Measurements from ENCODE around the gene C1orf216. TPM values are rescaled to one million over a fixed set of nuclear protein-coding genes. Genes with fewer than 3 reads are reported as not detected.

C1orf216 gene
- total and polyA plus RNA-seq, 2 donors (not counting 1 experiment from before 2014, with no cell fraction given), result 2.2 to 5.4 TPM

GRCh38 chr1:35764283-35764682 lies 45.6 kb upstream of the C1orf216 start:
- Histone ChIP-seq H2AFZ (ENCODE audit: insufficient read depth, low read depth, low read length, poor library complexity, severe bottlenecking) (no peak overlapping the region), H3K36me3 (replicated peaks in 1 of 2; ENCODE audit: control extremely low read depth in 1 of 2, control insufficient read depth in 1 of 2, extremely low read depth in 1 of 2, insufficient read depth in 2 of 2, low read length in 1 of 2) (no peaks in the 10 kb centered on the region), H4K20me1 (ENCODE audit: control insufficient read depth, insufficient read depth, low read length, poor library complexity, severe bottlenecking) (no peaks in the 10 kb centered on the region), H3K79me2 (ENCODE audit: control insufficient read depth, insufficient read depth, low read length) (no peaks in the 10 kb centered on the region), H3K9me3 (ENCODE audit: control extremely low read depth in 1 of 3, control insufficient read depth in 2 of 3, insufficient read depth in 1 of 3, low read length in 2 of 3) (no peaks in the 10 kb centered on the region), H3K27ac (ENCODE audit: low read length in 2 of 2) (no peak overlapping the region), H3K9ac (ENCODE audit: low read length) (no peak overlapping the region), H3K4me1 (ENCODE audit: control insufficient read depth in 2 of 2, insufficient read depth in 2 of 2, low read length in 2 of 2) (peaks cover 0 to 9% of the 10 kb centered on the region in 2 donors), H3K27me3 (replicated peaks in 1 of 4; ENCODE audit: control extremely low read depth in 1 of 4, control insufficient read depth in 3 of 4, insufficient read depth in 4 of 4, low read length in 3 of 4) (no peaks in the 10 kb centered on the region), H3K4me3 (ENCODE audit: control extremely low read depth in 1 of 5, extremely low read depth in 1 of 5, insufficient read depth in 1 of 5, low read depth in 2 of 5, low read length in 4 of 5) (no peak overlapping the region), H3K4me2 (replicated peaks; ENCODE audit: low read depth, low read length, poor library complexity, severe bottlenecking) (no peak overlapping the region)
- intact Hi-C loops (cut with micrococcal nuclease), result no loop called here
- WGBS (ENCODE audit: insufficient coverage), result no CpG with 5 or more reads among the region's 3 CpGs
- no peaks in the 10 kb centered on the region for H3K27me3 Mint-ChIP-seq
- ATAC-seq (ENCODE audit: low read depth) (no peak), DNase-seq (no peak)
- H3K27ac Mint-ChIP-seq, result no peak overlapping the region
- CTCF ChIA-PET, result interaction anchor here (1.1 to 1.3 kb wide), 2 partner anchors 9 to 36 kb away, joined by 3 to 7 read pairs; no protein-coding TSS in a partner anchor
- no peak for TF ChIP-seq EZH2 (IDR thresholded peaks at IDR 0.05; ENCODE audit: borderline replicate concordance, insufficient read depth, low read depth, low read length, poor library complexity, severe bottlenecking)
- TF ChIP-seq CTCF (IDR thresholded peaks at IDR 0.05), result no peak
- no peak overlapping the region for H3K4me3 Mint-ChIP-seq
- no peaks in the 10 kb centered on the region for H3K9me3 Mint-ChIP-seq (ENCODE audit: insufficient read depth)
- POLR2A ChIA-PET, result no interaction called here
- peaks cover 4% of the 10 kb centered on the region for H3K4me1 Mint-ChIP-seq

DNA sequence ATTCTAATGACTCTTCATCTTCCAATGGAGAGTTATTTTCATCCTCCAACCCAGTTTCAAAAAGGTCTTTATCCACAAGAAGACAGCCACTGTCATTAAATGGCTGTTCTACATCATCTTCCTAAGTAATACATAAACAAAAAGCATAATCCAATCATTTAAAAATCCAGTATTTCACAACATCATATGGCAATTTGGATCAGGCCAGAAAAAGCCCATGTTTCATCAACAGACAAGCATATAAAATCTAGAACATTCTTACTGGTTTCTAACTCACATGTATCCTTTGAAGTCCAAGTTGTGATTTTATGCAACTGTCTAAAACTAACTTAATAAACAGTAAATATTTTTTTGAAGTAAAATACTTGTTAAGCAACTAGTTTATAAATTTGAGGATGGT lies 44.5 kb upstream of the C1orf216 start:
- H3K27ac ChIP-seq (ENCODE audit: low read length in 2 of 2), result no peak overlapping the region
- no peak for TF ChIP-seq EZH2 (IDR thresholded peaks at IDR 0.05; ENCODE audit: borderline replicate concordance, insufficient read depth, low read depth, low read length, poor library complexity, severe bottlenecking)
- no peak for TF ChIP-seq CTCF (IDR thresholded peaks at IDR 0.05)
- H3K27me3 ChIP-seq (replicated peaks in 1 of 4; ENCODE audit: control extremely low read depth in 1 of 4, control insufficient read depth in 3 of 4, insufficient read depth in 4 of 4, low read length in 3 of 4), result no peaks in the 10 kb centered on the region
- H3K4me3 ChIP-seq (ENCODE audit: control extremely low read depth in 1 of 5, extremely low read depth in 1 of 5, insufficient read depth in 1 of 5, low read depth in 2 of 5, low read length in 4 of 5), result no peak overlapping the region
- intact Hi-C loops (cut with micrococcal nuclease), result no loop called here
- H3K79me2 ChIP-seq (ENCODE audit: control insufficient read depth, insufficient read depth, low read length), result no peaks in the 10 kb centered on the region
- H3K4me1 ChIP-seq (ENCODE audit: control insufficient read depth in 2 of 2, insufficient read depth in 2 of 2, low read length in 2 of 2), result no peaks in the 10 kb centered on the region
- no peaks in the 10 kb centered on the region for H3K36me3 ChIP-seq (replicated peaks in 1 of 2; ENCODE audit: control extremely low read depth in 1 of 2, control insufficient read depth in 1 of 2, extremely low read depth in 1 of 2, insufficient read depth in 2 of 2, low read length in 1 of 2)
- H3K4me3 Mint-ChIP-seq, result no peak overlapping the region
- DNase-seq (no peak), ATAC-seq (ENCODE audit: low read depth) (no peak)
- H2AFZ ChIP-seq (ENCODE audit: insufficient read depth, low read depth, low read length, poor library complexity, severe bottlenecking), result peak overlapping the region; percentile 31
- no peak overlapping the region for H3K27ac Mint-ChIP-seq
- no peaks in the 10 kb centered on the region for H4K20me1 ChIP-seq (ENCODE audit: control insufficient read depth, insufficient read depth, low read length, poor library complexity, severe bottlenecking)
- H3K9me3 Mint-ChIP-seq (ENCODE audit: insufficient read depth), result no peaks in the 10 kb centered on the region
- H3K9me3 ChIP-seq (ENCODE audit: control extremely low read depth in 1 of 3, control insufficient read depth in 2 of 3, insufficient read depth in 1 of 3, low read length in 2 of 3), result no peaks in the 10 kb centered on the region
- no peak overlapping the region for H3K4me2 ChIP-seq (replicated peaks; ENCODE audit: low read depth, low read length, poor library complexity, severe bottlenecking)
- CTCF ChIA-PET, result no interaction called here
- no peaks in the 10 kb centered on the region for H3K27me3 Mint-ChIP-seq
- POLR2A ChIA-PET, result no interaction called here
- peaks cover 2% of the 10 kb centered on the region for H3K4me1 Mint-ChIP-seq
- H3K9ac ChIP-seq (ENCODE audit: low read length), result no peak overlapping the region
